NB4 (cell line): ENCODE data around the gene SLC2A9.

Source experiments
- DNase-seq: peaks from one replicate; pipeline ENCODE4 v3.0.0; 2010; ENCODE audit warnings: low read depth
- H3K4me3 ChIP-seq: one replicate; pipeline ENCODE4 v1.5.1; 2011; ENCODE audit warnings: mild to moderate bottlenecking, low read depth, low read length, moderate library complexity
- CTCF ChIP-seq: IDR thresholded peaks from one replicate; pipeline ENCODE4 v1.5.1; 2012; ENCODE audit warnings: low read depth, low read length
- MYC ChIP-seq: IDR thresholded peaks from 2 replicates; pipeline ENCODE4 v1.6.1; 2011; ENCODE audit warnings: low read depth, low read length
- POLR2A ChIP-seq: IDR thresholded peaks from 2 replicates; pipeline ENCODE4 v1.6.1; 2011; ENCODE audit warnings: mild to moderate bottlenecking; ENCODE audit not compliant: insufficient read length; ENCODE audit errors: extremely low read depth
- TF ChIP-seq, protein P1 (sequence below): IDR thresholded peaks from 2 replicates; pipeline ENCODE4 v1.6.1; 2011; ENCODE audit warnings: low read depth, low read length

The SLC2A9 gene

GRCh38 chr4:10020871-10021652 is at the start of gene SLC2A9:
TSS of gene SLC2A9 (minus strand) at chr4:10021497. CDS start at chr4:10021429, 68 bp downstream.
- peak; percentile 67 for DNase-seq
- TF ChIP-seq POLR2A (no peak), MYC (no peak), CTCF (no peak)
- TF ChIP-seq, protein P1, sequence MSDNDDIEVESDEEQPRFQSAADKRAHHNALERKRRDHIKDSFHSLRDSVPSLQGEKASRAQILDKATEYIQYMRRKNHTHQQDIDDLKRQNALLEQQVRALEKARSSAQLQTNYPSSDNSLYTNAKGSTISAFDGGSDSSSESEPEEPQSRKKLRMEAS = no peak
- H3K4me3 ChIP-seq = peak within 1 kb of the TSS; percentile 41

GRCh38 chr4:10069075-10069642 is 47.9 kb upstream of the SLC2A9 start:
- DNase-seq = no peak
- H3K4me3 ChIP-seq = no peak overlapping the region
- TF ChIP-seq CTCF (no peak), MYC (no peak), POLR2A (no peak)
- TF ChIP-seq, protein P1 = no peak

DNA sequence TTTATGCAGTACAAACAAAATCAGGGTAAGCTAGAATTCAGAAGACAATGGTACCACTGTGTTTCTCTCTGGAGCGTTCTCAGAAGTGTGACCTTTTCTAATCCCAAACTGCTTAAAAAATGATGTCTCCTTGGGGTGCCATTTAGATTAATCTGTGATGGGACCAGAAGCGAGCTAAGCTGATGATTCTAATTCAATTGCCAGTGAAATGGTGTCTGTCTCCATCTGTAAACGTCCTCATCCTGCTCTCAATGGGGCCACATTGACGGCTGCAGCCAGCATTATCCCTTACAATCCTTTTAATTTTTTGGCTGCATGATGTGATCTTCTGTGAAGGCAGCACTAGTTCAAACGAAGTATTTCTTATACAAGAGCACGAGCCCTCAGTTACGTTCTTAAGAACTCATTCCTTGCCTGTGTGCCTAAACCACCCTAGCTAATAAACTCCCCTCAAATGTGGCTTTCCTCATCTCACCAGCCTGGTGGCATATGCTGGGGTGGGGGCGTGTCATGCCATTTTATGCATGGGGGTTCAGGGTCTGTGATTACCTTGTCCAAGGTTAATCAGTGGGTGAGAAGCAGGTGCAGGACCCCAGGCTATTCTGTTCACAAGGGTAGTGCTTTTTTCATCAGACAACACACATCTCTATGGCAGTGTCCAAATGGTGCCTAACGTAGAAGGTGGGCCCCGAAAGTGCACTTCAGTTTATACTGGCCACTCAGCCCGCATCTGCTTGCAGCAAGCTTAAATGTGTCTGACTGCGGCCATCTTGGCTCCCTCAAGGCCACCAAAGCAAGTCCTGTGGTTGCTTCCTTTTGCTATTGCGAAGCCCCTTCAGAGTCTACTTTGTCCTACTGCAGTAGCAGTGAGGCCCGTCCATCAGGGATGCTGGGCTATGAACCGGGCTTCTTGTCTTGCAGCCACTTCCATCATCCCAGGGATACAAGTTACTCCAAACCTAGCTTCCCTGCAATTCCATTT is 45.7 kb upstream of the SLC2A9 start:
- no peak for DNase-seq
- TF ChIP-seq POLR2A (no peak), CTCF (no peak), MYC (no peak)
- TF ChIP-seq, protein P1 = no peak

GRCh38 chr4:10066206-10066605 is 44.9 kb upstream of the SLC2A9 start:
- TF ChIP-seq MYC (no peak), CTCF (no peak), POLR2A (no peak)
- TF ChIP-seq, protein P1 = no peak
- no peak for DNase-seq
- H3K4me3 ChIP-seq = no peak overlapping the region

More for the DNA sequence above, 45.7 kb upstream of the SLC2A9 start:
- H3K4me3 ChIP-seq = no peak overlapping the region

- no peak overlapping the region for H3K4me3 ChIP-seq
- TF ChIP-seq CTCF (peak; percentile 27), MYC (no peak), POLR2A (no peak)
- TF ChIP-seq, protein P1 = no peak
- DNase-seq = peak; percentile 51
Observed at GRCh38 chr4:10063544-10064300, 42.4 kb upstream of the SLC2A9 start.
